ENCODE data around the gene C1orf210.

- TF ChIP-seq EZH2 (IDR thresholded peaks at IDR 0.05; ENCODE audit: insufficient read depth, poor library complexity, severe bottlenecking) (no peak), EZH2phosphoT487 (IDR thresholded peaks at IDR 0.05; ENCODE audit: insufficient read depth, low read depth) (no peak)
These were observed 49.2 kb upstream of the C1orf210 start for GRCh38 chr1:43334453-43335205.
